NCI-H1694 treated with DMSO at 0.1 percent for 48 hours (cell line): ENCODE results near the gene PI16.

Experiments
- DNase-seq: peaks from one replicate; lab custom pipeline; 2025; lab: John Stamatoyannopoulos, UW

Gene PI16

DNA sequence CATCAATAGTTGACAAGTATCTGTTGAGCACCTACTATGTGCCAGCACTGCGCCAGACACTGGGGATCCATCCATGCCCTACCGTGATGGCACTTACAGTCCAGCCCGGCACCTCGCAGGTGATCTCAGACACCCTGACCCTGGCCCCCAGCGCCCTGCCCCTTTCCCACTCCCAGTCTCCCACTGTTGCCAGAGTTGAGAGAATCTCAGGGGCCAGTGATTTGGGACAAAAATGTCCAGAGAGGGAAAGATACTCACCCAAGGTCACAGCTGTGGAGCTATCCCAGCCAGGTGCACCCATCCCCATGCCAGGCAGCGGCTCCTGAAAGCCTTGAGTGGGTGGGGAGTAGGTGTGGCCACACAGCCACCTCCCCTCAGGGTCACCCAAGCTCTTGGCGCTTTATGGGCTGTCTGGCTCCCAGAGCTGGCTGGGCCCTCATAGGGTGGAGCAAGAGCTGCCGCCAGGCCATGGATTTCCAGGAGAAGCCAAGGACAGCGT, 3.3 kb downstream of the PI16 start:
- no peak for DNase-seq

GRCh38 chr6:36958775-36959554, 4.4 kb downstream of the PI16 start:
- no peak for DNase-seq

GRCh38 chr6:36959555-36960250, 5.2 kb downstream of the PI16 start:
- DNase-seq, result no peak

DNA sequence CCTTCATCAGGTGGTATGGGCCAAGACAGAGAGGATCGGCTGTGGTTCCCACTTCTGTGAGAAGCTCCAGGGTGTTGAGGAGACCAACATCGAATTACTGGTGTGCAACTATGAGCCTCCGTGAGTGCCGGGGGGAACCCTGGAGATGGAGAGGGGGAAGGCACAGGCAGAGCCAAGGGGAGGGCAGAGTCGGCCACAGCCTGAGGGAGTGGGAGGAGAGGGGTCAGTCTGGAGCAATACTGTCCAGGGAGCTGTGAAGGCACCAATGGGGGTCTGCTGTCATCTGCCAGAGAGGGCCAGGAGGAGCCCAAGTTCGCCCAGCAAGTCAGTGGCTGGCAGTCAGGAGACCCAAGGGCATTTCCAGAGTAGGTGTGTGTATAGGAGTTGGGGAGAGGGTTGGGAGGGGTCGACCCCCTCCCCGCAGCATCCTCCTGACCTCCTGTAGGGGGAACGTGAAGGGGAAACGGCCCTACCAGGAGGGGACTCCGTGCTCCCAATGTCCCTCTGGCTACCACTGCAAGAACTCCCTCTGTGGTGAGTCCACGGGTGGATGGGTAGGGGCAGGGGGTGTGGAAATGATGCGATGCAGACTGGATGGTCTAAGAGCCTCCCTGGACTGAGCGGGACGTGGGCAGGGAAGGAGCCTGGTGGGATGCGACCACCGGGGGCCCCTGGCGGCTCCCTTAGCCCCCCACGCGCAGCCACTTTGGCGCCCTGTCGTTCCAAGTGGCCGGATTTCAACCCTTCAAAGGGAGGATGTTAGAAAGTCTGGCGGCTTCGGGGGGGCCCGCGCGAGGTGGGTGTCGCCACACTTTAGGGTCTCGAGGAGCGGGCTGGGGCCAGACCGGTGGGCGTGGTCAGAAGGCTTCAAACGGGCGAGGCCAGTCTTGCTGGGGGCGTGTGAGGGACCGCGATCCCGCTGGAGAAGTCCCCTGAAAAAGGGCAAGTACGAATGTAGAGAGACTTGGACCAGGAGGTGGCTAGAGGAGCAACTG, 7.2 kb downstream of the PI16 start:
- no peak for DNase-seq

DNA sequence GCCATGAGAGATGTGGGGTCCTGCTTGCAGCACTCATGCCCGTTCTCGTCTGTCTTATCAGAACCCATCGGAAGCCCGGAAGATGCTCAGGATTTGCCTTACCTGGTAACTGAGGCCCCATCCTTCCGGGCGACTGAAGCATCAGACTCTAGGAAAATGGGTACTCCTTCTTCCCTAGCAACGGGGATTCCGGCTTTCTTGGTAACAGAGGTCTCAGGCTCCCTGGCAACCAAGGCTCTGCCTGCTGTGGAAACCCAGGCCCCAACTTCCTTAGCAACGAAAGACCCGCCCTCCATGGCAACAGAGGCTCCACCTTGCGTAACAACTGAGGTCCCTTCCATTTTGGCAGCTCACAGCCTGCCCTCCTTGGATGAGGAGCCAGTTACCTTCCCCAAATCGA, 8.3 kb downstream of the PI16 start:
- DNase-seq, result no peak

DNA sequence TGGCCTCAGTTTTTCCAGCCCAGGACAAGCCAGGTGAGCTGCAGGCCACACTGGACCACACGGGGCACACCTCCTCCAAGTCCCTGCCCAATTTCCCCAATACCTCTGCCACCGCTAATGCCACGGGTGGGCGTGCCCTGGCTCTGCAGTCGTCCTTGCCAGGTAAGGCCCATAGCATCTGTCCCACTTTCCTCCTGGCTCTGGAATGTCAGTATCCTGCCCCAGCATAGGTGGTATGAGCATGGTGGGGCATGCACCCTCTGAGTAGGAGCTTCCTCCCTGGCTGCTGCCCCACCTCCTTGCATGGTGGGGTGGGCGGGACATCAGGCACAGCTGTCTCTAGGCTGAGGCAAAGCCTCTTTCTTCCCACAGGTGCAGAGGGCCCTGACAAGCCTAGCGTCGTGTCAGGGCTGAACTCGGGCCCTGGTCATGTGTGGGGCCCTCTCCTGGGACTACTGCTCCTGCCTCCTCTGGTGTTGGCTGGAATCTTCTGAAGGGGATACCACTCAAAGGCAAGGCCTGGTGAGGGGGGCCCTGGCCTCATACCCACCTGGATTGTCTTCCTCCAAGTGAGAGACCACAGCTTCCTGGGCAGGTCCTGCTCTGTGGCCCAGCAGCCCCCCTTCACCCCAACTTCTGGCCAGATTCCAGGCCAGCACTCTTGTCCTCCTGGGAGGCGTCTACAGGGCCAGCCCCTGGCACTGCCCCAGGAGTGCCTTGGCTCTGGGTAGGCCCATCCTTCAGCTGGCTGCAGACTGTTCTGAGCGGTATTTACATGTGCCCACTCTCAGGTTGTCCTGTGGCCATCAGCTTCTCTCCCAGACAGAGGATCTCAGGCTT, 9.1 kb downstream of the PI16 start:
- DNase-seq, result no peak

DNA sequence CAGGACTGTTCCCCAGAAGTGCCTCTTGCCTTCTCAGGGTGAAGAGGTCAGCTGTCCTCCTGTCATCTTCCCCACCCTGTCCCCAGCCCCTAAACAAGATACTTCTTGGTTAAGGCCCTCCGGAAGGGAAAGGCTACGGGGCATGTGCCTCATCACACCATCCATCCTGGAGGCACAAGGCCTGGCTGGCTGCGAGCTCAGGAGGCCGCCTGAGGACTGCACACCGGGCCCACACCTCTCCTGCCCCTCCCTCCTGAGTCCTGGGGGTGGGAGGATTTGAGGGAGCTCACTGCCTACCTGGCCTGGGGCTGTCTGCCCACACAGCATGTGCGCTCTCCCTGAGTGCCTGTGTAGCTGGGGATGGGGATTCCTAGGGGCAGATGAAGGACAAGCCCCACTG, 9.8 kb downstream of the PI16 start:
- DNase-seq, result no peak

DNA sequence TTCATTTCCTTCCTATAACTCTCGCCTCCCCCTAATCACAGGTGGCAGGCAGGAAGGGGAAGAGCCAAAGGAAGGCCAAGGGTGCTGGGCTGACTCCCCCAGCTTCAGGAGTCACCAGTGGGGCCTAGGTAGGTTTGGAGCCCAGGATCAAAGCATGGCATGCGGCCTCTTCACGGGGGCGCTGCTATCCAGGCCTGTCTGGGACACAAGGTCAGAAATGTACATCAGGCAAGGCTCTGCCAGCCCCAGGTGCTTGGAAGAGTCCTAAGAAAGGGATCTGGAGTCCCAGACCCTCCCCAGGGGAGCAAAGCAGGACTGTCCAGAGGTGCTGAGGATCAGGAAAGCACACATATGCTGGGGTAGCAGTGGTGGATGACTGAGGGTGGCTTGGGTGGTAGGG, 10.4 kb downstream of the PI16 start:
- no peak for DNase-seq

DNA sequence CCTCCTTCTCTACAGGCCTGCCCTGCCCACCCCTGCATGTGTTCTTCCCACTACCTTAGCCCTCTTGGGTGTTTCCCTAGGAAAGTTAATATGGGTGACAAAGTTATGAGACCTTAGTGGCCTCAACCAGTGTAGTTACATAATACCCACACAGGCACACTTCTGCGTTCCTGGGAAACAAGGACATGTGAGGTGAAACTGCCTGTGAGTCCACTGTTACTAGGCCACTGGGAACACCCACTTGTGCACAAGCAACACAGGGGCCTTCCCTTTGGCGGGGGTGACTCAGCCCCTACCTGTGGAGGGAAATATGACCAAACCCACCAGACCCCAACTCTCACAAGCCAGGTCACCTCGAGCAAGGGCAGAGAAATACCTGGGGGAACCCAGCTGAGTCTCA, 12.8 kb downstream of the PI16 start:
- DNase-seq, result no peak

DNA sequence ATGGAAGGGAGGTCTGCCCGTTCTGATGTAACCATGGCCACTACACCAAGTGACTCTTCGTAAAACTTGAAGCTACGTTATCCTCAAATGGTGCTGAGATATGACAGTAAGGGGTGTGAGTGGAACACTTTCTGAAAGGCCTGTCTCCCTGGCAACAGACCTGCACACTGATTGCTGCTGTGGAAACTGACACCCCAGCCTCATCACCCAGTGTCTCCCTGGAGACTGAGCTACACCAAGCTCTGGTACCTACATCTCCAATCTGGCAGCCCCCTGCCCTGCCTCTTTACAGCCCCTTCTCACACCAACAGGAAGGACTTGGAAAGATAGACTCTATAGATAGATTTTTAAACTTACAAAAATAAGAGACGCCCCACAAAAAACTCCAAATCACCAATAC, 13.2 kb downstream of the PI16 start:
- no peak for DNase-seq

GRCh38 chr6:36968266-36968977, 13.9 kb downstream of the PI16 start:
- DNase-seq, result no peak

- no peak for DNase-seq
Measured at GRCh38 chr6:36969240-36969691, 14.7 kb downstream of the PI16 start.

DNA sequence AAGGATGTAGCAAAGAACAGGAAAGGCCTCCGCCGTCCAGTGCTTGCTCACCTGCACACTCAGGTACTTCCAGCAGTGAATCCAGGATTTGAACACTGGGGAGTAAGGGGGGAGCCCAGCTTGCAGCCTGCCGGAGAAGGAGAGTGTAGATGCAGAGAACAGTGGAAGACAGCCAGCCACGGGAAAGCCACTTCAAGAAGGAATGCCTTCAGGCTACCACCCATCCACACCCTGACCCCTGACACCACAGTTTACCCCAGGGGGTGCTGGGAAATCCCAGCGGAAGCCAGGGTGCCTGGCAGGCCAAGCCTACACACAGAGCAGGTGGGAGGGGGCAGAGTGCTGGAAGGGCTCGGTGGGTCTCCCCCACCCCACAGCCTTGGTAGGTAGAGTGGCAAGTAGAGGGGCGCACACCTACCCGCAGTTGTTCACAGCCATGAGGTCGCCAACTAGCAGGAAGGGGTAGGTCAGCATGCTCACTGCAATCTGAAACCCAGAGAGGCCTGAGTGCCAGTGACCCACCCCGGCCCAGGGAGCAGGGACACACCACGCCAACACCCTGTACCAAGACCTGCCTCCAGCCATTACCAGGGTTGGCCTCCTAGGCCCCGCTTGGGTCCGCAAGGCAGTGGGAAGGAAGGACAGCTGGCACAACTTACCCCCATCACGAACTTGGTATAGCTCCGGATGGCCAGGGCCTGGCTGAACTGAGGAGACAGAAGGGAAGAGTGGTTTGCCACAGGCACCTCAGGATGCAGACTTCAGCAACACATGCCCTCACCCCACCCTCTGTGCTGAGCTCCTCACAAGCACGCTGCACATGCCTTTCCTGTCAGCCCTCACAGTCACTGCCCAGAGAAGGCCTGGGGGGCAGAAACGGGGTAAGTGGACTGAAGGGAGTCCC, 15.7 kb downstream of the PI16 start:
- DNase-seq, result no peak

DNA sequence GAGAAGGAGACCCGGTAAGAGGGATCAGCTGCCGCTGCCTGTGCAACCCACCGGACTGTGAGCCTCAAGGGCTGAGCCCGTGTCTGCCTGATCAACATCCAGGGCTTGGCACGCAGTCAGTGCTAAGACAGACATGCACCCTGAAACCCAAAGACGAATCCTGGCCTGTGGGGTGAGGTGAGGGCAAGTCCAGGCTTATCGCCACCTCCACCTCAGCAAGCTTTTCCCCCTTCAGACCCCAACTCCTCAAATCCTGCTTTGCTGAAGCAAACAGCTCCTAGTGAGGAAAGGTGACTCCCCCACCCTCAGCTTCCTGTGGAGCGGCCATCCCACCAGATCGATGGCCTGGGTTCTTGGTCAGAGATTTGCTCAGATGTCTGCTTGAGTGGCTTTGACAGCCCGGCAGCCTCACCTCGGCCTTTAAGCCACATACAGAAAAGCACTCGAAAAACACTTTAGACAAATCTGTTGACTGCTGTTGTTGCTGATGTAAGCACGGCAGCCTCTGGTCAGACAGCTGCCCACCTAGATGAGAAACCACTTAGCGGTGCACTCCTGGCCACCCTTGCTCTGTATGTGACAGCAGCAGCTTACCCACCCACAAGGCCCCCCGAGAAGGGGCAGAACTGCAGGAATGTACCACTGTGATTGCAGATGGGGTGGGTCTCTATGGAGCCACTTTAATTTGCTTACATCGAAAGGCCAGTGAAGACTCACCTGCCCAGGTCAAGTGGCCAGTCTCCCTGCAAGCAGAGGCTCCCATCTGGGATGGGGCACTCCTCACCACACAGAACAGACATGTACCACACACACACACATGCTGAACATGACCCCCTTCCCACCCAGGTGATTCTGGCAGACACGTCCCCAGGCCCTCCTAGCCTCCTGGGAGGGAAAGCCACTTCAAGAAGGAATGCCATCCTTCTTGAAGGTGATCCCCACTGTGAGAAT, 16.6 kb downstream of the PI16 start:
- DNase-seq, result no peak

DNA sequence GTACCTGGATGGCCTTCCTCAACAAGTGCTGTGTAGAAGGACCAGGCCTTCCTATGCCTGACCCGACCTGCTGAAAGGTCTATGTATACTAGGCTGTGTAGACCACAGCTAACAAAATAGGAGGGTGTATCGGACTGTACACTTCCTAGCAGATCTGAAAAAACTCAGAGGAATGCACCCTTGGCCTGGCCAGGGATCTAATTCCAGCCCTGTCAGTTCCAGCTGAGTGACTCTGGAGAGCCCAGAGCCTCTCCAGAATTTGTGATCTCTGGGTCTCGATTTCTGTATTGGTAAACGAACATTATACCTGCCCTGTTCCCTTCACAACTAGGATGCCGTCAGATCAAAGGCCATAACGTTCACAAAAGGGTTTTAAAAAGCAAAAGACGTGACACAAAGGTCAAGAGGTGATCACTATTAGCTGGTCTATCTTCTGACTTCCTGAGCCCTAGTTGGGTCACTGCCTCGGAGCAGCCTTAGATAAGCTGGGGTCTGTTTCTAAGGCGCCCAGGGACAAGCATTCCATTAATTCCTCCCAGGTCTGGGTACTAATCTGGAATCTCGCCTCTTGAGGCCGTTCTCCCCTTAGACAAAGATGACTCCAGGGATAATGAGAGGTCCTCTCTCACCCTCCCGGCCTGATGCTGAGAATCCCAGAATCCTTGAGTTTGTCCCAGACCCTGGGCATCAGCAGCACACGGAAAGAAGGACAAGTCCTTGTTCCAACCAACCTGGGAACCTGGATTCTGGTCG, 17.6 kb downstream of the PI16 start:
- no peak for DNase-seq

- no peak for DNase-seq
Measured at GRCh38 chr6:36973190-36973589, 18.7 kb downstream of the PI16 start.

GRCh38 chr6:36973647-36974046, 19.1 kb downstream of the PI16 start:
- DNase-seq, result no peak
